GM12878 (cell line): ENCODE measurements around the gene WDHD1. TPM values are rescaled to one million over a fixed set of nuclear protein-coding genes. Genes with fewer than 3 reads are reported as not detected.
A peak's percentile ranks its signal among the peaks of the same experiment; 100 is the strongest.

Experiments
- BHLHE40 ChIP-seq, 2 experiments: fragments of 450-650 bp in 1 of 2; IDR thresholded peaks; 2 replicates each; pipeline ENCODE4 v1.6.1; 2011 to 2017; ENCODE audit warnings: low read depth in 2 of 2, borderline replicate concordance in 1 of 2, improper control_type of control experiment in 1 of 2, low read length in 1 of 2, mild to moderate bottlenecking in 1 of 2
- CHD4 ChIP-seq: fragments of 200-600 bp; sonication (generic); IDR thresholded peaks from 2 replicates; pipeline ENCODE4 v1.6.1; 2016; ENCODE audit warnings: mild to moderate bottlenecking
- FOXK2 ChIP-seq: fragments of 450-650 bp; IDR thresholded peaks from 2 replicates; pipeline ENCODE4 v1.6.1; 2017; ENCODE audit warnings: mild to moderate bottlenecking, moderate library complexity
- FOXM1 ChIP-seq: IDR thresholded peaks from 2 replicates; pipeline ENCODE4 v1.6.1; 2012; ENCODE audit warnings: low read depth, mild to moderate bottlenecking, inconsistent platforms, low read length, moderate library complexity
- GABPA ChIP-seq: IDR thresholded peaks from 2 replicates; pipeline ENCODE4 v1.6.1; 2014; ENCODE audit warnings: antibody characterized with exemption, low read depth, mild to moderate bottlenecking, inconsistent platforms
- HDAC2 ChIP-seq: fragments of 200-600 bp; sonication (generic); IDR thresholded peaks from 2 replicates; pipeline ENCODE4 v1.6.1; 2017
- JUND ChIP-seq: IDR thresholded peaks from 2 replicates; pipeline ENCODE4 v1.6.1; 2012; ENCODE audit warnings: low read depth, mild to moderate bottlenecking, low read length, improper control_type of control experiment, moderate library complexity
- KLF5 ChIP-seq: fragments of 450-650 bp; IDR thresholded peaks from 2 replicates; pipeline ENCODE4 v1.6.1; 2014; ENCODE audit warnings: mild to moderate bottlenecking; ENCODE audit not compliant: partially characterized antibody
- MTA2 ChIP-seq: fragments of 450-650 bp; IDR thresholded peaks from 2 replicates; pipeline ENCODE4 v1.6.1; 2016; ENCODE audit warnings: low read depth, mild to moderate bottlenecking, moderate library complexity
- NBN ChIP-seq: fragments of 450-650 bp; IDR thresholded peaks from 2 replicates; pipeline ENCODE4 v1.6.1; 2016
- NFIC ChIP-seq: IDR thresholded peaks from 2 replicates; pipeline ENCODE4 v1.6.1; 2012; ENCODE audit warnings: low read depth, mild to moderate bottlenecking, inconsistent platforms, low read length, moderate library complexity
- NR2F1 ChIP-seq: fragments of 450-650 bp; conservative IDR thresholded peaks from 2 replicates; pipeline ENCODE4 v1.6.1; 2017; ENCODE audit warnings: mild to moderate bottlenecking
- RELA ChIP-seq: fragments of 450-650 bp; IDR thresholded peaks from 2 replicates; pipeline ENCODE4 v1.8.0; 2014; ENCODE audit warnings: borderline replicate concordance; ENCODE audit not compliant: partially characterized antibody
- SREBF1 ChIP-seq: IDR thresholded peaks from 2 replicates; pipeline ENCODE4 v1.6.1; 2012; ENCODE audit warnings: mild to moderate bottlenecking, low read length
- STAT3 ChIP-seq: IDR thresholded peaks from 2 replicates; pipeline ENCODE4 v1.6.1; 2011; ENCODE audit warnings: low read depth, low read length, improper control_type of control experiment
- TARDBP ChIP-seq: IDR thresholded peaks from 2 replicates; pipeline ENCODE4 v1.6.1; 2016; ENCODE audit warnings: borderline replicate concordance
- TCF12 ChIP-seq: IDR thresholded peaks from 2 replicates; pipeline ENCODE4 v1.6.1; 2011; ENCODE audit warnings: low read depth, mild to moderate bottlenecking, low read length
- WRNIP1 ChIP-seq: IDR thresholded peaks from 2 replicates; pipeline ENCODE4 v1.6.1; 2011; ENCODE audit warnings: low read depth, low read length, improper control_type of control experiment, borderline replicate concordance
- ZNF274 ChIP-seq: IDR thresholded peaks from one replicate; pipeline ENCODE4 v1.8.0; 2011; ENCODE audit not compliant: insufficient read length, insufficient read depth
- ZNF622 ChIP-seq: fragments of 450-650 bp; IDR thresholded peaks from 2 replicates; pipeline ENCODE4 v1.6.1; 2017; ENCODE audit warnings: mild to moderate bottlenecking, inconsistent platforms
- ZZZ3 ChIP-seq: IDR thresholded peaks from 2 replicates; pipeline ENCODE4 v1.6.1; 2011; ENCODE audit warnings: low read depth; ENCODE audit not compliant: control insufficient read depth, insufficient read length
- polyA plus RNA-seq, 11 experiments: library from polyadenylated mRNA; depleted of rRNA in 4 of 11; unstranded in 6 of 11; stranded (reverse) in 5 of 11; fragments of >200 nt; fragmentation: Nextera tagmentation in 4 of 11; fragmentation: Illumina TruSeq in 1 of 11; extraction: Ambion mirVana in 4 of 11; extraction: Trizol in 1 of 11; gene quantifications; 1 replicate in 1 of 11; 2 replicates in 10 of 11; pipeline versions ENCODE4 v1.2.1 to v1.2.3, GENCODE V29; 2011 to 2016; ENCODE audit warnings: inconsistent platforms in 2 of 11, missing spikeins in 2 of 11, low read depth in 1 of 11
- total RNA-seq, 4 experiments: library from RNA; depleted of rRNA in 3 of 4; stranded (reverse); fragments of >200 nt in 3 of 4; fragmentation: Illumina TruSeq in 1 of 4; extraction: Trizol in 1 of 4; gene quantifications; 2 replicates each; pipeline versions ENCODE4 v1.2.1 to v1.2.3, GENCODE V29; 2013 to 2021
- TF ChIP-seq, protein P1 (sequence below): fragments of 450-650 bp; IDR thresholded peaks from 2 replicates; pipeline ENCODE4 v1.6.1; 2018; ENCODE audit warnings: mild to moderate bottlenecking, low read depth, moderate library complexity; ENCODE audit not compliant: partially characterized antibody
- TF ChIP-seq, protein P2 (sequence below): fragments of 450-650 bp; IDR thresholded peaks from 2 replicates; pipeline ENCODE4 v1.6.1; 2017; ENCODE audit warnings: mild to moderate bottlenecking, low read depth, inconsistent platforms; ENCODE audit not compliant: poor library complexity, severe bottlenecking
- TF ChIP-seq, protein P3 (sequence below): IDR thresholded peaks from 2 replicates; pipeline ENCODE4 v1.6.1; 2011; ENCODE audit warnings: borderline replicate concordance, low read depth, mild to moderate bottlenecking, moderate library complexity, mixed read lengths, low read length; ENCODE audit not compliant: insufficient read depth; ENCODE audit errors: extremely low read length

The WDHD1 gene
- total and polyA plus RNA-seq, 10 of the 15 experiments (the other 5 are each of a cell fraction or from before 2014, with no cell fraction given), result 11.3 to 50.5 (median 32.6) TPM

DNA sequence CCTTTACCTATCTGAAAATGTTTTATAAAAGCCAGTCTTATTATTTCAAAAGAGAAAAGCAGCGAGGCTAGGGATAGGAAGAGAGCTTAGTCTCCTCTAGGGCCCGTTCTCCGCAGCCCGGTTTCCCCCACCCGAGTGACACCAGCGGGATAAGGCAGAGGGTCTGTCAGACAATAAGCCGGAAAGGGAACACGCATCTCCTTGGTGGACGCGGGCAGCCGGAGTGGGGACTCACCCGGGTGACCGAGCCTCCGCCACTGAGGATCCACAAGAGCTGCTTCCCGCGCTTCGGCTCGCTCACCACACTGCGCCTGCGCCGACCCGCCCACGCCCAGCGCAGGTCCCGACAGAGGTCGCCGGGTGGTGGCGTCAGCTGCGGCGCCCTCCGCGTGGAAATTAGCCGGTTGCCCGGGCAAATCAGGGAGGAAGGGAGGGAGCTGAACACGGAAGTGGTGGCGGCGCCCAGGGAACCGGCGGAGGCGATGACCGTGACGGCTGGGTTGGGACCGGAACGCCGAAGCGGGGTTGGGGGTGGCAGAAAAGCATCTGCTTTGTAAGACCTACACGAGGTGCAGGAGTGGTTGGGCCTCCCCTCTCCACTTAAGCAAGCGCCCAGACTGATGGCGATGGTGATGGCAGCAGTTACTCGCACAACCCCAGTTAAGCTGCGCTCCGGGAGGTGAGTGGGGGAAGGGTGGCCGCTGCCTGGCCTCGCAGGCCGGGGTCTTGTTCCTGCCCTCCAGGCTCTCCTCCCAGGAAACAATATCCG is at the start of gene WDHD1, which contains the start of gene SOCS4 (continued):
- TF ChIP-seq BHLHE40 (IDR thresholded peaks at IDR 0.05; ENCODE audit: borderline replicate concordance in 1 of 2, low read depth in 2 of 2, low read length in 1 of 2) (peak; percentile 53 to 72; a peak in 3 of 4 replicates), CHD4 (no peak), GABPA (no peak), HDAC2 (no peak), NFIC (no peak), FOXK2 (no peak), TARDBP (no peak), KLF5 (no peak), TCF12 (no peak), WRNIP1 (no peak), SREBF1 (no peak), NR2F1 (peak; percentile 95), MTA2 (peak; percentile 45), RELA (peak; percentile 76), FOXM1 (no peak), NBN (peak; percentile 97), ZZZ3 (no peak), ZNF622 (no peak), JUND (no peak), STAT3 (no peak), ZNF274 (no peak)
- TF ChIP-seq, protein P1, sequence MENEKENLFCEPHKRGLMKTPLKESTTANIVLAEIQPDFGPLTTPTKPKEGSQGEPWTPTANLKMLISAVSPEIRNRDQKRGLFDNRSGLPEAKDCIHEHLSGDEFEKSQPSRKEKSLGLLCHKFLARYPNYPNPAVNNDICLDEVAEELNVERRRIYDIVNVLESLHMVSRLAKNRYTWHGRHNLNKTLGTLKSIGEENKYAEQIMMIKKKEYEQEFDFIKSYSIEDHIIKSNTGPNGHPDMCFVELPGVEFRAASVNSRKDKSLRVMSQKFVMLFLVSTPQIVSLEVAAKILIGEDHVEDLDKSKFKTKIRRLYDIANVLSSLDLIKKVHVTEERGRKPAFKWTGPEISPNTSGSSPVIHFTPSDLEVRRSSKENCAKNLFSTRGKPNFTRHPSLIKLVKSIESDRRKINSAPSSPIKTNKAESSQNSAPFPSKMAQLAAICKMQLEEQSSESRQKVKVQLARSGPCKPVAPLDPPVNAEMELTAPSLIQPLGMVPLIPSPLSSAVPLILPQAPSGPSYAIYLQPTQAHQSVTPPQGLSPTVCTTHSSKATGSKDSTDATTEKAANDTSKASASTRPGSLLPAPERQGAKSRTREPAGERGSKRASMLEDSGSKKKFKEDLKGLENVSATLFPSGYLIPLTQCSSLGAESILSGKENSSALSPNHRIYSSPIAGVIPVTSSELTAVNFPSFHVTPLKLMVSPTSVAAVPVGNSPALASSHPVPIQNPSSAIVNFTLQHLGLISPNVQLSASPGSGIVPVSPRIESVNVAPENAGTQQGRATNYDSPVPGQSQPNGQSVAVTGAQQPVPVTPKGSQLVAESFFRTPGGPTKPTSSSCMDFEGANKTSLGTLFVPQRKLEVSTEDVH, result peak; percentile 62
- TF ChIP-seq, protein P2, sequence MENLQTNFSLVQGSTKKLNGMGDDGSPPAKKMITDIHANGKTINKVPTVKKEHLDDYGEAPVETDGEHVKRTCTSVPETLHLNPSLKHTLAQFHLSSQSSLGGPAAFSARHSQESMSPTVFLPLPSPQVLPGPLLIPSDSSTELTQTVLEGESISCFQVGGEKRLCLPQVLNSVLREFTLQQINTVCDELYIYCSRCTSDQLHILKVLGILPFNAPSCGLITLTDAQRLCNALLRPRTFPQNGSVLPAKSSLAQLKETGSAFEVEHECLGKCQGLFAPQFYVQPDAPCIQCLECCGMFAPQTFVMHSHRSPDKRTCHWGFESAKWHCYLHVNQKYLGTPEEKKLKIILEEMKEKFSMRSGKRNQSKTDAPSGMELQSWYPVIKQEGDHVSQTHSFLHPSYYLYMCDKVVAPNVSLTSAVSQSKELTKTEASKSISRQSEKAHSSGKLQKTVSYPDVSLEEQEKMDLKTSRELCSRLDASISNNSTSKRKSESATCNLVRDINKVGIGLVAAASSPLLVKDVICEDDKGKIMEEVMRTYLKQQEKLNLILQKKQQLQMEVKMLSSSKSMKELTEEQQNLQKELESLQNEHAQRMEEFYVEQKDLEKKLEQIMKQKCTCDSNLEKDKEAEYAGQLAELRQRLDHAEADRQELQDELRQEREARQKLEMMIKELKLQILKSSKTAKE, result no peak
- TF ChIP-seq, protein P3, sequence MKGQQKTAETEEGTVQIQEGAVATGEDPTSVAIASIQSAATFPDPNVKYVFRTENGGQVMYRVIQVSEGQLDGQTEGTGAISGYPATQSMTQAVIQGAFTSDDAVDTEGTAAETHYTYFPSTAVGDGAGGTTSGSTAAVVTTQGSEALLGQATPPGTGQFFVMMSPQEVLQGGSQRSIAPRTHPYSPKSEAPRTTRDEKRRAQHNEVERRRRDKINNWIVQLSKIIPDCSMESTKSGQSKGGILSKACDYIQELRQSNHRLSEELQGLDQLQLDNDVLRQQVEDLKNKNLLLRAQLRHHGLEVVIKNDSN, result peak; percentile 33
